GM21576 (cell line): ENCODE measurements around the gene MGAT4A.
"Not testable (repeated sequence)": the region's sequence is repeated elsewhere in the genome, so short reads cannot be mapped to it uniquely, and the experiment has no call there.

Source experiments
- ATAC-seq: cut with Tn5 transposase; IDR thresholded peaks from one replicate; pipeline ENCODE4 v1.9.1; 2021; ENCODE audit warnings: mild to moderate bottlenecking, moderate library complexity; ENCODE audit not compliant: unreplicated experiment

MGAT4A gene

DNA sequence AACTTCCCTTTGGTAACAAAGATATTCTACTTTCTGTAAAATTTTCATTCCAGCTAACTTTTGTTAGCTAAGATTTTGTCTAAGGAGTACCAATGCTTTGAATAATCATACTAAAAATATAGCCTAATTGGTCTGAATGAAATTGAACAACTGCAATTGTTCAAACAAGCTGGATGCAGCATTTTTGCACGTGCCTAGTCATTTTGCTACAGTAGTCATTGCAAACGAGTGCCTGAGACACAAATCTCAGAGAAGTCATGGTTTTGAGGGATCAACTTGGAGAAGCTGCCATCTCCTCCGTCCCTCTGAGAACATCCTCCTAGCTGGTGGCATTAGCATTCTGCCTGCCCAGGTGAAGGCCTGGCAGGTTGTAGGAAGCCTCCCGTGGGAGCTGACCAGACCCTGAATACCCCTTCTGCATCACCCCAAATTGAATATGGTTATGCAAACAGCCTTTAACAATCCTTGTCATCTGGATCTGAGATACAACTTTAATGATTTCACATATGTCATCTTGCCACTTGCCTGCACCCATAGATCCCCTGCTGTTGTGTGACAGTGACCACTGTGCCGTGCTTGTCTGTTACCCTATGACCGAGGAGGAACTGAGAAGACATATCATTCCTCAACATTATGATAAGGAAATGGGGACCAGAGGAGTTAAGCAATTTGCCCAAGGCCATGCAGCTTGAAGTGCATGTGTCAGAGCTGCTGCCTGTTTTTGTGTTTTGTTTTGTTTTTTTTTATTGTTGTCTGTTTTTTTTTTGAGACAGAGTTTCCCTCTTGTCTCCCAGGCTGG is 29.1 kb upstream of the MGAT4A start:
- ATAC-seq = no peak

DNA sequence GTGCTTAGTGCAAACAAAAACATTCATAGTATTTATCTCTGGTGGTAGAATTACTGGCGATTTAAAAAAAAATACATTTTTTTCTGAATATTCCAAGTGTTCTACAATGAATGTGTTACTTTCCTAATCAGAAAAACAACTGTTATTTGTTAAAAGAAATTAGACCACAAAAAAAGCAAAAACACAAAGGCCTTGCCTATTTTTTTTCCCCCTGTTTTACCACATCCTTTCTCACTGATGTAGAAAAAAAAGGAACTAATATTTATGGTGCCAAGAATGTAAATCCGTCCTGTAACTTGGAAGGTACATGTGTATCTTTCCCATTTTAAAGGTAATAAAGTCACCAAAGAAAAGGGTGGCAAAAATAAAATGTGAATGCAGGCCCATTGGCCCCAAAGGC is 28.4 kb upstream of the MGAT4A start:
- ATAC-seq = no peak

DNA sequence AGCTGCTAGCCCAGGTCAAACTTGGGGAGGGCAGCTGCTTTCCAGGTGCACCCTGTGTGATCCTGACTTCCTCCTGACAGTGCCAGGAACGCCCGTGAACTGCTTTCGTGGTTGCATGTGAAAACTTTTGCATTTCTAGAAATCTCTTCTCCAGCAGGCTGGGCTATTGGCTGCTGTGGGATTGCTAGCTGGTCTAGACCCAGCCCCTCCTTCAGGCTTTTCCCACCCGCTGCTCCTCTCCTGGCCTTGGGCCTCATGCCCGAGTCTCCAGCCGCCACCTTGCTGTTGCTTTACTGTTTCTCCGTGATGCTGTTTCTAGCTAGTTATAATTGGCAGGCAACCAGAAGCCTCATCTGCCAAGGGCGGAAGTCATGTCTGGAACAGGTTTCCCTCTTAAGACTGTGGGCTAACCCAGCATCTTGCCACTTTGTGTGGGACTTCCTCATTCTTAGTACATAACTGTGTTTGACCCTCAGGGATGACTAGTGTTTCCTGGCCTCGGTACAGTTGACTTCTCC is 27.0 kb upstream of the MGAT4A start:
- peak; percentile 93 for ATAC-seq

DNA sequence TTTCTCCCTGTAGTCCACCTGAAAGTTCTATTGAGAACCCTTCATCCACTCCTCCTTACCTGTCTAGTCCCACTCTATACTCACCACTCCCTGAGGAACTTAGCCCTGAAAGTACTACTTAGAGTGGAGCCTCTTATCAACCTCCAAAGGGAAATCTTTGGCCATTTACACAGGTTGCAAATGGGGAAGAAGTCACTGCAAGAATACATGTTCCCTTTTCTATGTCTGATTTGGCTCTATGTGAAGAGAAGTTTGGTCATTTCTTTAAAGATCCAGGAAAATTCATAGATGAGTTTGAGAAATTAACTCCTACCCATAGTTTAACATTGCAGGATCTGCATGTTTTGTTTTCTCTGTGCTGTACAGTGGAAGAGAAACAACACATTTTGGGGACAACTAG is 22.9 kb upstream of the MGAT4A start:
- ATAC-seq = no peak

DNA sequence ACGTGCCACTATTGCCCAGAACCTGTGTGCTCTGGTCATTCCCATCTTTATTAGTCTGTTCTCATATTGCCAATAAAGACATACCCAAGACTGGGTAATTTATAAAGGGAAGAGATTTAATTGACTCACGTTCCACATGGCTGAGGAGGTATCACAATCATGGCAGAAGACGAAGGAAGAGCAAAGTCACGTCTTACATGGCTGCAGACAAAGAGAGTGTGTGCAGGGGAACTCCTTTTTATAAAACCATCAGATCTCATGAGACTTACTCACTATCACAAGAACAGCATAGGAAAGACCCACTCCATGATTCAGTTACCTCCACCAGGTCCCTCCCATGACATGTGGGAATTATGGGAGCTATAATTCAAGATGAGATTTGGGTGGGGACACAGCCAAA is 21.8 kb upstream of the MGAT4A start:
- not testable (repeated sequence) for ATAC-seq

DNA sequence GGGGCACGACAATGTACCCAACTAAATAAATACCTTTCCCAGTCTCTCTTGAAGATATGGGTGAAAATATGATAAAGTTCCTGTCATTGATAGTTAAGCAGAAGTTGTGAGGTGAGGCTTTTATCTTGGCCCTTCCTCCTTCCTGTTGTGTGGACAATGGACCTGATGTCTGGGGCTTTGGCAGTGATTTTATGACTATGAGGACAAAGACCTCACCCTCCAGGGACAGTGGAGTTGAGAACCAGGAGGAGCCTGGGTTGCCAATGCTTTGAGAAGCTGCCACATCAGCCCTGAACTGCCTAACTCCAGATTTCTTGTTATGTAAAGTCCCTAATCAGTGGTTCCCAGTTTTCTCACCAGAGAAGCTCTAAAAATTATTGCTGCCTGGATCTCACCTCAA is 20.8 kb upstream of the MGAT4A start:
- no peak for ATAC-seq

DNA sequence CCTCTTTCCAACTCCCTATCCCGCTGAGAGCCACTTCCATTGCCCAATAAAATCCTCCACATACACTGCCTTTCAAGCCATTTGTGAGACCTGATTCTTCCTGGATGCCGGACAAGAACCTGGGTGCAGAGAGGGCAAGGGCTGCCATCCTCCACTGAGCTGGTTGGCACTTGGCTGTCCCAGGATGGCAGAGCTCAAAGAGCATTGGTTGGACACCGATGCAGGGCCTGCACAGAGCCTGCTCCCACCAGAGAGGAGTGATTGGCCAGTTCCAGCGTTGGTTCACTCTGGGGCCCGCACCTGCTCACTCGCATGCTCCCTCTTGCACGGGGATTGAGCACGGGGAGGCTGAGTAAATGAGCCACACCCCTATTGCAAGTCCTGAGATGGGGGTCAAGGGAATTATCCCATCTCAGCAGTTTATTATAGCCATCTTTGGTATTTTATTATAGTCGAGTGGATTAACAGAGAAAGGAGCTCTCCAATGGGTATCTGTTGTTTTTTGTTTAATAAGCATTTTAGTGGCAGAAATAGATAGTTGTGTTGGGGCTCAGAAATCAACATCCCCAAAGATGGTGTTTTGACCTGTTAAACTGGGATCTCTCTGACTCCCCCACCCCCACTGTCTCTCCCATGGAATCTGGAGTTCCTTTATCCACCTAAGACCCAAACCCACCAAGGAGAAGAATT is 19.8 kb upstream of the MGAT4A start:
- no peak for ATAC-seq

DNA sequence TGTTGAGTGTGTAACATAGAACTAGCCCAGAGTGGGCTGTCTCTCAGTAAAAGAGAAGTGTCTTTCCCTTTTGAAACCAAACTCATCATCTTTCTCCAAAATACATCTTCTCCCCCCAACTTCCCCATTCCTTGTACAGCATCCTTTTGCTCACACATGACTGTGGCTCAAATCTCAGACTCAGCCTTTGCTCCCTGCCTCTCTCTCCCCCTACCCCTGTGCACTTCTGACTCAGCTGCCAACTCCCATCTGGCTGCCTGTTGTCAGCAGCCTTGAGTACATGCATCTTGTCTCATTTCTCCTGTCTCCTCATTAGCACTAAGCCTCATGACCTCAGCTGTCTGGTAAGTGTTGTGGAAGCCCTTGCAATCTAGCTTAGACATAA is 18.1 kb upstream of the MGAT4A start:
- no peak for ATAC-seq

DNA sequence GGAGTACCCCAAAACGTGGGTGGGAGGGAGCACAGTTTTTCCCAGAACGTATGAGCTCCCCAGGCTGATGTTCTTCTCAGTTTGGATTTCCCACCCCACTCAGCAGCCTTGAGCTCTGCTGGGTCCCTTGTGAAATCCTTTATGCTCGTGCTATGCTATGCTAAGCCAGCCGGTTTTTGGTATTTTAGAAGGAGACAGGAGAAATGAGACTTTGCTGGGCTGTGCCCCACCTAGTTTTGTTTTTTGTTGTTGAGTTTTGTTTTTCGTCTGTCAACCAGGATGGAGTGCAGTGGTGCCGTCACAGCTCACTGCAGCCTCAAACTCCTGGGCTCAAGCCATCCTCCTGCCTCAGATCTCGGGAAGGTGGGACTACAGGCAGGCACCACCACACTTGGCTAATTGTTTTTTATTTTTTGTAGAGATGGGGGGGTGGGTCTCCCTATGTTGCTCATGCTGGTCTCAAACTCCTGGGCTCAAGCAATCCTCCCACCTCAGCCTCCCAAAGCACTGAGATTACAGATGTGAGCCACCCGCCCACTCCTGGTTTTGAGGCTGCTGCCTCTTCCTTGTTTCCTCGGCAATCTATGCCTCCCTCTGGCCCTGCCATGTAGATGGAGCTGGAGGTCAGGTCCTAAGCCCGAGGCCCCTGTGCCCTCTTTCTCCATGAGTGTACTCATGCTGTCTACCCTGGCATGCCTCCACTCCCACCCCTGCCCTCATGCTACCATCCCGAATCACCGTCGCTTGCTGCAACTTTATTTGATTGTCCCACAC is 17.5 kb upstream of the MGAT4A start:
- no peak for ATAC-seq

DNA sequence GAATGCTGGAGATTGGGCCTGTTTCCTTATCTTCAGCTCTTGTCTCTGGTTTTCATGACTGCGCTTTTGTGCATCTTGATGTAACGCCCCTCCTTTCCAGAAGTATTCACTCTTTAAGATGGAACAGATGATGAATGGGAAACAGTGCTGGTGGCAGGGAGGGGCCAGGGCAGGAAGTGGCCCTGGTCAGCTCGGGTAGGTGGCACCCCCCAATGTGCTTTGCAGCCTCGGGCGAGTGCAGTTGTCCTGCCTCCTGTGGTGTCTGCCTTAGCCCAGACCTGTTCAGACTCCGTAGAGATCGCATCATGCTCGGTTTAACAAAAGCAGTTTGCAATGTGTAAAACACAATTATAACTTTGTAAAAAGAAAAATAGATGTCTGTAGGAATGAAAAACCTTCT is 17.0 kb upstream of the MGAT4A start:
- no peak for ATAC-seq

DNA sequence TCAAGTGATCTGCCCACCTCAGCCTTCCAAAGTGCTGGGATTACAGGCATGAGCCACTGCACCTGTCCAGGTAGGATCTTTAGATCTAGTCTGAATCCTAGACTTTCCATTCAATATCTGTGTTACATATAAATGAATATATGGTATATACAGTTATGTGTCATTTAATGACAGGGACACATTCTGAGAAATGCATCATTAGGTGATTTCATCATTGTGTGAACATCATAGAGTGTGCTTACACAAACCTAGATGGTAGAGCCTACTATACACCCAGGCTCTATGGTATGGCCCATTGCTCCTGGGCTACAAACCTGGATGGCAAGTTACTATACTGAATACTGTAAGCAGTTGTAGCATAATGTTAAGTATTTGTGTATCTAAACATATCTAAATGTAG is 15.5 kb upstream of the MGAT4A start:
- ATAC-seq = no peak

DNA sequence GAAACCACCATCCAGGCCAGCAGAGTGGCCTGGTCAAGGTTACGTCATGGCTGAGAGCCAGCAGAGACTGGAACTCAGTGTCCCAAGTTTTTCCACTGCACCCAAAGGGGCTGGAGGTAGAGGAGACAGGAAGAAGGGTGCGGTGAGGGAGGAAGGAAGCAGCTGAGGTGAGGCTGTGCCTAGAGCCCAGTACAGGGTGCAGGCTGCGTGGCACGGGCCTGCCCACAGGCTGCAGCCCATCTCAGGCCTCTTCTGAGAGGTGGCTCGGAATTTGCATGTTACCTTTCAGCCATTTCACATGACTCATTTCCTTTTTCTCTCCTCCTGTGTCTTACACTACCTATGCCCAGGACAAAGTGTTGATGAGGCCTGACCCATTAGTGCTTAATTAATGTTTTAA is 13.7 kb upstream of the MGAT4A start:
- ATAC-seq = no peak

DNA sequence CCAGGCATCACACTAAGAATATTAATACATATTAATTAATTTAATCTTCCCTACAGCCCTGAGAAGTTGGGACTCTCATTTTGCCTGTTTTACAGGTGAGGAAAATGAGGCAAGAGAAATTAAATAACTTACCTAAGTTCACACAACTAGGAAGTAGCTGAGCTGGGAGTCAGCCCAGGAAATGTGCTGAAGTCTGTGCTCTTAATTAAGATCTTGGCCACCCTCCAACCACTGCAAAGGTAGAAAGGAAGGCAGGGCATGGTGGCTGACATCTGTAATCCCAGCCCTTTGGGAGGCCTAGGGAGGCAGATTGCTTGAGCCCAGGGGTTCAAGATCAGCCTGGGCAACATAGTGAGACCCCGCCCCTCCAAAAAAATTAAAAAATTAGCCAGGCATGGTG is 12.9 kb upstream of the MGAT4A start:
- no peak for ATAC-seq

DNA sequence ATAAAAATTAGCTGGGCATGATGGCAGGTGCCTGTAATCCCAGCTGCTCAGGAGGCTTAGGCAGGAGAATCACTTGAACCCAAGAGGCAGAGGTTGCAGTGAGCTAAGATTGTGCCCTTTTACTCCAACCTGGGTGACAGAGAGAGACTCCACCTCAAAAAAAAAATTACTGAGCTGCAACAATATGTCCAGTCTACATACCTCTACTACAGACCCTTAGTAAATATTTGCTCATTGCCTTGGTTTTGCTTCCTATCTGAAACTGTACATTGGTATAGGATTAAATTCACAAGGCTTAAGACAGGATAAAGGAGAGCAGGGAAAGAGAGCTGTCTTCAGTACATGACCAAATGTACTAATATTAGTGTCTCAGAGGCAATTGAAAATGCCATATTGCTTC is 8.1 kb upstream of the MGAT4A start:
- ATAC-seq = no peak

DNA sequence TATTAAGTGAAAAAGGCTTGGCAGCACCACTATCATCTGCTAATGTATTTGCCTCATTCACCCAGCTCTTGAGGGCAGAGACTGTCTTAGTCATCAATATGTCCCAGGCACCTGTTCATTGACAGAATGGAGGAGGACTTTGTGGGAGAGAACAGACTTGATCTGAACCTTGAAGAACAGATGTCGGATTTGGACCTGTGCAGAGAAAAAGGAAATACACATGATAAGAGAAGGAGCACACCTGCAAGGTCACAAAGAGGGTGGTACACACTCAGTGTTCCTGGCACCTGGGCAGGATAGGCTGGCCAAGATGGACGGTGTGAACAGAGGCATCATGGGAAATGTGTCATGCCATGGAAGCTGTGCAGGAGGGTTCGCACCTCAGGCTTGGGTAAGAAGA is 7.4 kb upstream of the MGAT4A start:
- ATAC-seq = no peak

DNA sequence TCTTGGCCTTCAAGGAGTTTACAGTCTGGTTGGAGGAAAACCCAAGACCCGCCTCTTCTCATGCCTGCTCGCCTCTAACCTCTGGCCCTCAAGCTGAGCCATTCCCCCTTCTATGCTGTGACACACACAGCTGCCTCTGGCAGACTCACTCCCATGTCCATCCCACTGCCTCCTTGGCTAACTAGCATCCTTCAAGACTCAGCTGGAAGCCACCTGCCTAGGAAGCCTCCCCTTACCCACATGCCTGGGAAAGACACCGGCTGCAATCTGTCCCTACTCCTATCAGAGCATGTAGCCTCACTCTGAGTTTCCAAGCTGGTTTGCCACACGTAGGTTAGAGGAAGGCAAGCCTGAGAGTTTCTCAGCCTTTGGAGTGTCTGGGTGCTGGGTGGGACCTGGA is 6.9 kb upstream of the MGAT4A start:
- no peak for ATAC-seq

DNA sequence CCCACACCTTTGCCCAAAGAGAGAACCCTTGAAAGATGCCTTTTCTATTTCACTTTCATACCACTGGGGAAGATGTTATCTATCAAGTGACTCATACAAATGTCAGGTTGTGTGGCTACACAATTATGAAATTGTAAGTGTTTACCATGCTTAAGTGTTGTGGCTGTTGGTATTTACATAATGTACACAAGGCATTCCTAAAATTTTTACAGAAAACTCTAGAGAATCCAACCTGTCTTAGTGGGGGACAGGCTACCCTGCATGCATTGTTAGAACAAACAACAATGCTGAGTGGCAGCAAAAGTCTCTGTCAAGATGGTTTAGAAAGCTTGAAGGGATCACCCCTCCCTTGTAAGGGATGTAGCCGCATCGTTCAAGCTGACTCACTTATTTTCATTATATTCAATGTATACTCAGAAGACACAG is 5.5 kb upstream of the MGAT4A start:
- ATAC-seq = no peak

DNA sequence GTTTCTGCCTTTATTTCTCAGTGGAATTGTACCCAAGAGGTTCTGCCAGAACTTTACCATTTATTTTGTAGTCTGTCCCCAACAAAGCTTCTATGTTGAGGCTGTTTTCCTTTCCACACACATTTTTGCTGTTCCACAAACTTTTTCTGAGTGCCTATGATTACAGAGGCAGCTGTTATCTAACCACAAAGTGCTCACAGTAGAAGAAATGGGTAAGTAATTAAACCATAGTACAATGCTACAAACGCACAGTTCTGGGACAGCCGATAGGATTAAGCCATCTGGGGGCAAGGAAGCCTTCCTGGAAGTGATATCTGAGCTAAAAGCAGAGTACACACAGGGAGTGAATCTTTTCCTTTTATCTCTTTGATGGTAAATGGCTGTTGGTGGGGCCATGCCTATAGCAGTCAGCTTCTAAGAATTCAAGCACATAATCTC is 3.9 kb upstream of the MGAT4A start:
- no peak for ATAC-seq

DNA sequence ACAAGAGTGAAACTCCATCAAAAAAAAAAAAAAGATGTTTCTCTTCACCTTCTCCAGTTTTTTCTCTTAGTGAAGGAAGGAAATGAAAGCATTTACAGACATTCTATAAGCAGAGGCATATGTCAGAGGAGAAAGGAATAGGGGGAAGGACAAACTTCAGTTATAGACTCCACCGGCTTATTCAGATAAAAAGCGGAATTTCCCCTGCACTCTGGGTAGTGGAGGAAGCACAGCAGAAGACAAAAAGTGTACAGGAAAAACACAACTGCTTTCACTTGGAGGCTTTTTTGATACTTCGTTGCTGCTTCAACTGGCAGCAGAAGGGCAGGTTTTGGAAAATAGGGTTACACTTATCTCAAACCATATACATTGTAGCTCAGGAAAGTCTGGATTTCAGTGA is 3.2 kb upstream of the MGAT4A start:
- no peak for ATAC-seq

DNA sequence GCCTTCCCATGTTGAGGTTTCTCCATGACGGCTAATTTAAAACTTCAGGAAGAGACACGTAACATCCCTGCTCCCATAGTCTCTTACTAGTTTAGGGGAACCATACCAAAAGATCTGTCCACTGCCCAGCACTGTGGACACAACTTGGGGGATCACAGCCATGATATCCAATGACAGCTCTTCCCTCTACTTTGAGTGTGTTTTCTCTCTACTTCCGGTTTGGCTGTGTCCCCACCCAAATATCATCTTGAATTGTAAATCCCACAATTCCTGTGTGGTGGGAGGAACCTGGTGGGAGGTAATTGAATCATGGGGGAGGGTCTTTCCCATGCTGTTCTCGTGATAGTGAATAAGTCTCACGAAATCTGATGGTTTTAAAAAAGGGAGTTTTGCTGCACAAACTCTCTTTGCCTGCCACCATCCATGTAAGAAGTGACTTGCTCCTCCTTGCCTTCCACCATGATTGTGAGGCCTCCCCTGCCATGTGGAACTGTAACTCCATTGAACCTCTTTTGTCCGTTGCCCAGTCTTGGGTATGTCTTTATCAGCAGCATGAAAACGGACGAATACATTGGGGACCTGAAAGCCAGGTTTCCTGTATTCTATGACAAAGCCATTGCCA is 1.6 kb upstream of the MGAT4A start:
- no peak for ATAC-seq

DNA sequence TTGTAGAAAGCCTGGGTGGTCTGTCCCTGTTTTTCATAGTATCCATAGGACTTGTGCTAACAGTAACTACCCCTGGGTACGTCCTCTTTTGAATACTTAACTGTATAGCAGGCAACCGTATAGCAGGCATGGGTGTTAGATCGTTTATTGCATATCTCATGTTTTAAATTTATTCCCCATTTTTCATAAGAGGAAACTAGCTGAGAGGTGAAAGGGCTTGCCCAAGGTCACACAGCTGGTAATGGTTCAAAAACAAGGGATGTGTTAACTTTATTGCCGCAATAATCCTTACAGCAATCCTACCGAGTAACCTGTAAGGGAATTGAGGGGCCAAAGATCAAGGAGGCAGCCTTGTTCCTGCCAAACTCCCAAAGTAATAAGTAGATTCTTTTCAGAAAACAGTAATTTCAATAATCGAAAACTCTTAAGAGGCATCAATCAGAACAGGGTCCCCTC is 990 bp upstream of the MGAT4A start:
- ATAC-seq = no peak
